GM23338 (cell line): ENCODE results near the gene LILRB5. TPM values are rescaled to one million over a fixed set of nuclear protein-coding genes. Genes with fewer than 3 reads are reported as not detected.

ENCODE experiments used
- ATAC-seq: fragments of 200-7000 bp; cut with Tn5 transposase; 3 replicates; pipeline ENCODE4 v1.9.1; 2020
- DNase-seq: peaks from one replicate; pipeline ENCODE4 v3.0.0-alpha.2; 2015; ENCODE audit warnings: low spot score
- H2AFZ ChIP-seq: fragments of 200-600 bp; sonication (generic); 2 replicates; pipeline ENCODE4 v1.8.0; 2016; ENCODE audit warnings: antibody characterized with exemption, mild to moderate bottlenecking, moderate library complexity
- H3F3A ChIP-seq: fragments of 200-600 bp; sonication (generic); replicated peaks from 2 replicates; pipeline ENCODE4 v1.8.0; 2017; ENCODE audit warnings: antibody characterized with exemption, mixed run types, low read depth
- H3K27ac ChIP-seq: fragments of 200-600 bp; sonication (generic); 2 replicates; pipeline ENCODE4 v1.6.1; 2016; ENCODE audit warnings: low read depth
- H3K27me3 ChIP-seq: fragments of 200-600 bp; sonication (generic); 2 replicates; pipeline ENCODE4 v1.8.0; 2016; ENCODE audit warnings: mild to moderate bottlenecking, mixed run types, moderate library complexity; ENCODE audit not compliant: insufficient read depth
- H3K36me3 ChIP-seq: fragments of 200-600 bp; sonication (generic); 2 replicates; pipeline ENCODE4 v1.8.0; 2016; ENCODE audit warnings: mild to moderate bottlenecking; ENCODE audit not compliant: insufficient read depth
- H3K4me1 ChIP-seq: fragments of 200-600 bp; sonication (generic); 2 replicates; pipeline ENCODE4 v1.8.0; 2016; ENCODE audit warnings: mild to moderate bottlenecking, moderate library complexity; ENCODE audit not compliant: insufficient read depth
- H3K4me2 ChIP-seq: fragments of 200-600 bp; sonication (generic); 2 replicates; pipeline ENCODE4 v1.7.1; 2017; ENCODE audit warnings: mixed run types
- H3K4me3 ChIP-seq: fragments of 200-600 bp; sonication (generic); 2 replicates; pipeline ENCODE4 v1.6.1; 2016; ENCODE audit warnings: mixed run types
- H3K79me2 ChIP-seq: fragments of 200-600 bp; sonication (generic); replicated peaks from 2 replicates; pipeline ENCODE4 v1.8.0; 2017; ENCODE audit warnings: mild to moderate bottlenecking; ENCODE audit not compliant: insufficient read depth
- H3K9me2 ChIP-seq: fragments of 200-600 bp; sonication (generic); 2 replicates; pipeline ENCODE4 v1.8.0; 2017; ENCODE audit not compliant: insufficient read depth
- H4K20me1 ChIP-seq: fragments of 200-600 bp; sonication (generic); replicated peaks from 2 replicates; pipeline ENCODE4 v1.8.0; 2017; ENCODE audit warnings: mild to moderate bottlenecking; ENCODE audit not compliant: insufficient read depth
- H3K27ac Mint-ChIP-seq: 2 replicates; pipeline ENCODE4 v1.8.0; 2020; ENCODE audit warnings: inconsistent platforms, mild to moderate bottlenecking, moderate library complexity, mixed read lengths
- H3K27me3 Mint-ChIP-seq: 3 replicates; pipeline ENCODE4 v1.8.0; 2022; ENCODE audit warnings: low read depth, mild to moderate bottlenecking, moderate library complexity, mixed read lengths, inconsistent platforms; ENCODE audit not compliant: insufficient read depth, poor library complexity
- H3K36me3 Mint-ChIP-seq: 3 replicates; pipeline ENCODE4 v1.8.0; 2021; ENCODE audit warnings: low read depth, mild to moderate bottlenecking, inconsistent platforms, moderate library complexity, mixed read lengths
- H3K4me1 Mint-ChIP-seq: 3 replicates; pipeline ENCODE4 v1.8.0; 2020; ENCODE audit warnings: mild to moderate bottlenecking, inconsistent platforms, mixed read lengths
- H3K4me3 Mint-ChIP-seq: 3 replicates; pipeline ENCODE4 v1.8.0; 2021; ENCODE audit warnings: moderate library complexity, mild to moderate bottlenecking, inconsistent platforms, mixed read lengths
- H3K9me3 Mint-ChIP-seq: 3 replicates; pipeline ENCODE4 v1.8.0; 2020; ENCODE audit warnings: moderate library complexity, mild to moderate bottlenecking, inconsistent platforms, mixed read lengths
- CREB1 ChIP-seq: fragments of 250-450 bp; sonication (Bioruptor Pico); IDR thresholded peaks from 2 replicates; pipeline ENCODE4 v1.5.0; 2020; ENCODE audit warnings: low read depth, mild to moderate bottlenecking, moderate library complexity
- EZH2phosphoT487 ChIP-seq: fragments of 200-600 bp; sonication (generic); IDR thresholded peaks from one replicate; pipeline ENCODE4 v1.8.1; 2018; ENCODE audit warnings: antibody characterized with exemption; ENCODE audit not compliant: unreplicated experiment
- JUNB ChIP-seq: IDR thresholded peaks from one replicate; pipeline ENCODE4 v1.6.1; 2016; ENCODE audit warnings: antibody characterized with exemption; ENCODE audit not compliant: unreplicated experiment
- NANOG ChIP-seq: IDR thresholded peaks from 2 replicates; pipeline ENCODE4 v1.6.1; 2016; ENCODE audit warnings: antibody characterized with exemption, borderline replicate concordance
- REST ChIP-seq: IDR thresholded peaks from one replicate; pipeline ENCODE4 v1.6.1; 2018; ENCODE audit warnings: antibody characterized with exemption; ENCODE audit not compliant: unreplicated experiment
- polyA plus RNA-seq: library from polyadenylated mRNA; unstranded; fragments of >200 nt; fragmentation: Nextera tagmentation; extraction: Ambion mirVana; gene quantifications from 2 replicates; pipeline ENCODE4 v1.2.1, GENCODE V29; 2016
- total RNA-seq: library from RNA; depleted of rRNA; stranded (reverse); fragments of >200 nt; shearing (Covaris generic); gene quantifications from 2 replicates; pipeline ENCODE4 v1.2.3, GENCODE V29; 2014
- TF ChIP-seq, protein P1 (sequence below): fragments of 250-450 bp; sonication (Bioruptor Pico); IDR thresholded peaks from 2 replicates; pipeline ENCODE4 v1.5.0; 2020; ENCODE audit warnings: mild to moderate bottlenecking, moderate library complexity

LILRB5 gene
- total and polyA plus RNA-seq, 2 experiments from 2014 or later, result not detected

GRCh38 chr19:54248016-54248601, 9.0 kb downstream of the LILRB5 start:
- no peak overlapping the region for H3K27ac Mint-ChIP-seq
- no peak for ATAC-seq
- H3K4me3 ChIP-seq, result no peak overlapping the region

More at GRCh38 chr19:54248016-54248601, 9.0 kb downstream of the LILRB5 start:
- Mint-ChIP-seq H3K9me3 (no peaks in the 10 kb centered on the region), H3K4me3 (no peak overlapping the region), H3K4me1 (no peaks in the 10 kb centered on the region), H3K27me3 (no peaks in the 10 kb centered on the region), H3K36me3 (no peaks in the 10 kb centered on the region)
- Histone ChIP-seq H2AFZ (no peak overlapping the region), H3K27me3 (no peaks in the 10 kb centered on the region), H3K36me3 (no peaks in the 10 kb centered on the region), H3K9me2 (no peaks in the 10 kb centered on the region), H3K4me2 (no peak overlapping the region), H3K79me2 (no peaks in the 10 kb centered on the region), H3K27ac (no peak overlapping the region), H4K20me1 (no peaks in the 10 kb centered on the region), H3F3A (no peaks in the 10 kb centered on the region), H3K4me1 (no peaks in the 10 kb centered on the region)
- DNase-seq, result no peak
- no peak for TF ChIP-seq JUNB
- TF ChIP-seq REST, result no peak
- no peak for TF ChIP-seq EZH2phosphoT487
- TF ChIP-seq NANOG, result no peak
- TF ChIP-seq, protein P1, sequence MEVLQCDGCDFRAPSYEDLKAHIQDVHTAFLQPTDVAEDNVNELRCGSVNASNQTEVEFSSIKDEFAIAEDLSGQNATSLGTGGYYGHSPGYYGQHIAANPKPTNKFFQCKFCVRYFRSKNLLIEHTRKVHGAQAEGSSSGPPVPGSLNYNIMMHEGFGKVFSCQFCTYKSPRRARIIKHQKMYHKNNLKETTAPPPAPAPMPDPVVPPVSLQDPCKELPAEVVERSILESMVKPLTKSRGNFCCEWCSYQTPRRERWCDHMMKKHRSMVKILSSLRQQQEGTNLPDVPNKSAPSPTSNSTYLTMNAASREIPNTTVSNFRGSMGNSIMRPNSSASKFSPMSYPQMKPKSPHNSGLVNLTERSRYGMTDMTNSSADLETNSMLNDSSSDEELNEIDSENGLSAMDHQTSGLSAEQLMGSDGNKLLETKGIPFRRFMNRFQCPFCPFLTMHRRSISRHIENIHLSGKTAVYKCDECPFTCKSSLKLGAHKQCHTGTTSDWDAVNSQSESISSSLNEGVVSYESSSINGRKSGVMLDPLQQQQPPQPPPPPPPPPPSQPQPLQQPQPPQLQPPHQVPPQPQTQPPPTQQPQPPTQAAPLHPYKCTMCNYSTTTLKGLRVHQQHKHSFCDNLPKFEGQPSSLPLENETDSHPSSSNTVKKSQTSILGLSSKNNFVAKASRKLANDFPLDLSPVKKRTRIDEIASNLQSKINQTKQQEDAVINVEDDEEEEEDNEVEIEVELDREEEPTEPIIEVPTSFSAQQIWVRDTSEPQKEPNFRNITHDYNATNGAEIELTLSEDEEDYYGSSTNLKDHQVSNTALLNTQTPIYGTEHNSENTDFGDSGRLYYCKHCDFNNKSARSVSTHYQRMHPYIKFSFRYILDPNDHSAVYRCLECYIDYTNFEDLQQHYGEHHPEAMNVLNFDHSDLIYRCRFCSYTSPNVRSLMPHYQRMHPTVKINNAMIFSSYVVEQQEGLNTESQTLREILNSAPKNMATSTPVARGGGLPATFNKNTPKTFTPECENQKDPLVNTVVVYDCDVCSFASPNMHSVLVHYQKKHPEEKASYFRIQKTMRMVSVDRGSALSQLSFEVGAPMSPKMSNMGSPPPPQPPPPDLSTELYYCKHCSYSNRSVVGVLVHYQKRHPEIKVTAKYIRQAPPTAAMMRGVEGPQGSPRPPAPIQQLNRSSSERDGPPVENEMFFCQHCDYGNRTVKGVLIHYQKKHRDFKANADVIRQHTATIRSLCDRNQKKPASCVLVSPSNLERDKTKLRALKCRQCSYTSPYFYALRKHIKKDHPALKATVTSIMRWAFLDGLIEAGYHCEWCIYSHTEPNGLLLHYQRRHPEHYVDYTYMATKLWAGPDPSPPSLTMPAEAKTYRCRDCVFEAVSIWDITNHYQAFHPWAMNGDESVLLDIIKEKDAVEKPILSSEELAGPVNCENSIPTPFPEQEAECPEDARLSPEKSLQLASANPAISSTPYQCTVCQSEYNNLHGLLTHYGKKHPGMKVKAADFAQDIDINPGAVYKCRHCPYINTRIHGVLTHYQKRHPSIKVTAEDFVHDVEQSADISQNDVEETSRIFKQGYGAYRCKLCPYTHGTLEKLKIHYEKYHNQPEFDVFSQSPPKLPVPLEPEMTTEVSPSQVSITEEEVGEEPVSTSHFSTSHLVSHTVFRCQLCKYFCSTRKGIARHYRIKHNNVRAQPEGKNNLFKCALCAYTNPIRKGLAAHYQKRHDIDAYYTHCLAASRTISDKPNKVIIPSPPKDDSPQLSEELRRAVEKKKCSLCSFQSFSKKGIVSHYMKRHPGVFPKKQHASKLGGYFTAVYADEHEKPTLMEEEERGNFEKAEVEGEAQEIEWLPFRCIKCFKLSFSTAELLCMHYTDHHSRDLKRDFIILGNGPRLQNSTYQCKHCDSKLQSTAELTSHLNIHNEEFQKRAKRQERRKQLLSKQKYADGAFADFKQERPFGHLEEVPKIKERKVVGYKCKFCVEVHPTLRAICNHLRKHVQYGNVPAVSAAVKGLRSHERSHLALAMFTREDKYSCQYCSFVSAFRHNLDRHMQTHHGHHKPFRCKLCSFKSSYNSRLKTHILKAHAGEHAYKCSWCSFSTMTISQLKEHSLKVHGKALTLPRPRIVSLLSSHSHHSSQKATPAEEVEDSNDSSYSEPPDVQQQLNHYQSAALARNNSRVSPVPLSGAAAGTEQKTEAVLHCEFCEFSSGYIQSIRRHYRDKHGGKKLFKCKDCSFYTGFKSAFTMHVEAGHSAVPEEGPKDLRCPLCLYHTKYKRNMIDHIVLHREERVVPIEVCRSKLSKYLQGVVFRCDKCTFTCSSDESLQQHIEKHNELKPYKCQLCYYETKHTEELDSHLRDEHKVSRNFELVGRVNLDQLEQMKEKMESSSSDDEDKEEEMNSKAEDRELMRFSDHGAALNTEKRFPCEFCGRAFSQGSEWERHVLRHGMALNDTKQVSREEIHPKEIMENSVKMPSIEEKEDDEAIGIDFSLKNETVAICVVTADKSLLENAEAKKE, result no peak
- no peak for TF ChIP-seq CREB1 (CRISPR knock-in tag)
